BE2C (cell line): ENCODE measurements around the gene PCDH15.
A peak's percentile ranks its signal among the peaks of the same experiment; 100 is the strongest.

ENCODE experiments used
- DNase-seq: peaks from one replicate; pipeline ENCODE4 v3.0.0-alpha.2; 2020
- H3K27me3 ChIP-seq: fragments of 250-450 bp; sonication (Bioruptor Pico); 2 replicates; pipeline ENCODE4 v1.5.1; 2020; ENCODE audit warnings: mild to moderate bottlenecking
- H3K36me3 ChIP-seq: fragments of 250-450 bp; sonication (Bioruptor Pico); 2 replicates; pipeline ENCODE4 v1.5.1; 2020; ENCODE audit warnings: mild to moderate bottlenecking
- H3K4me1 ChIP-seq: fragments of 250-450 bp; sonication (Bioruptor Pico); 2 replicates; pipeline ENCODE4 v1.5.1; 2020
- H3K4me3 ChIP-seq: 2 replicates; pipeline ENCODE4 v1.5.1; 2011; ENCODE audit warnings: low read depth, low read length
- H3K9me3 ChIP-seq: fragments of 250-450 bp; sonication (Bioruptor Pico); 2 replicates; pipeline ENCODE4 v1.5.1; 2020
- CTCF ChIP-seq: IDR thresholded peaks from 2 replicates; pipeline ENCODE4 v1.5.1; 2012; ENCODE audit warnings: mild to moderate bottlenecking, low read depth, low read length

The PCDH15 gene

DNA sequence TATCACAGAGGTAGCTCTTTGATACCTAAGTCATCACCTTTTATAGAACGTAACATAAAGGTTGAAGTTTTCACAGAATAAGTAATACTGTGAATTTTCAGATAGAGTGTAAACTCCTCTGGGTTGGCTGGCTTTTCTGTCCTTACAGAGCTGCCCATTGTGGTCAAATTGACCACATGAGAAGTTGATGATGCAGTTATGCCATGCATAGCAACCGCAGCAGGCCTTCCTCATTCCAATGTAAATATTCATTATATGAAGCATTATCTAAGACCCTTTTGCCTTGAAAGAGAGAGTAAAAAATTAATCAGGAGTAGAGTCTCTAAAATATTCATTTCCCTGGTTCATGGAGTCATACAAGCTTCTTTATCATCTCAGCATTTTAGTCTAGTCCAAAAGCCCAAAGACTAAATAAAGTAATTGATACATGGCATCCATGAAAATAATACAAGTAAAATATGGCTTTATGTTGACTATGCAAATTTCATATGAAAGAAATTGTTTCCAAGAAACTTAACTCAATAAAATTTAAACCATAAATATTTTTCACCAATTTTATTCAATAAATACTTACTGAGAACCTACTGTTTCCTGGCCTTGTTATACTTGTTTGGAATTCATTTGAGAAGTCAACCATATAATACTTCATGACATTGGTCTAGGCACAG is 516.4 kb downstream of the PCDH15 start:
- no peak for DNase-seq
- no peak overlapping the region for H3K4me3 ChIP-seq
- H3K4me1 ChIP-seq, result peaks cover 4% of the 10 kb centered on the region; the same call in 1 of the 2 replicates
- H3K27me3 ChIP-seq, result no peaks in the 10 kb centered on the region
- no peaks in the 10 kb centered on the region for H3K36me3 ChIP-seq
- no peaks in the 10 kb centered on the region for H3K9me3 ChIP-seq
- TF ChIP-seq CTCF, result no peak

- no peak for TF ChIP-seq CTCF
- H3K9me3 ChIP-seq, result no peaks in the 10 kb centered on the region
- no peaks in the 10 kb centered on the region for H3K27me3 ChIP-seq
- no peak overlapping the region for H3K4me3 ChIP-seq
- H3K36me3 ChIP-seq, result no peaks in the 10 kb centered on the region
- DNase-seq, result no peak
- H3K4me1 ChIP-seq, result peaks cover 4% of the 10 kb centered on the region; the same call in 1 of the 2 replicates
These were observed 519.0 kb downstream of the PCDH15 start for GRCh38 chr10:54282012-54282411.

DNA sequence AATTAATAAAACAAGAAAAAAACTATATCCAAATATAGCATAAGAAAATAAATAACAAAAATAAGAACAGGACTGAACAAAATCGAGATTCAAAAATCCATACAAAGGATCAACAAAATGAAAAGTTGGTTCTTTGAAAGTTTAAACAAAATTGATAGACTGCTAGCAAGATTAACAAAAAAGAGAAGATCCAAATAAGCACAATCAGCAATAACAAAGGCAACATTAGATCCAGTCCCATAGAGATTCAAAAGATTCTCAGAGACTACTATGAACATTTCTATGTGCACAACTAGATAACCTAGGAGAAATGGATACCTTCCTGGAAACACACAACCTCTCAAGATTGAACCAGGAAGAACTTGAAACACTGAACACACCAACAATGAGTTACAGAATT is 534.6 kb downstream of the PCDH15 start:
- no peaks in the 10 kb centered on the region for H3K27me3 ChIP-seq
- no peak for DNase-seq
- TF ChIP-seq CTCF, result no peak
- no peak overlapping the region for H3K4me3 ChIP-seq
- no peaks in the 10 kb centered on the region for H3K4me1 ChIP-seq
- no peaks in the 10 kb centered on the region for H3K36me3 ChIP-seq
- H3K9me3 ChIP-seq, result no peaks in the 10 kb centered on the region

DNA sequence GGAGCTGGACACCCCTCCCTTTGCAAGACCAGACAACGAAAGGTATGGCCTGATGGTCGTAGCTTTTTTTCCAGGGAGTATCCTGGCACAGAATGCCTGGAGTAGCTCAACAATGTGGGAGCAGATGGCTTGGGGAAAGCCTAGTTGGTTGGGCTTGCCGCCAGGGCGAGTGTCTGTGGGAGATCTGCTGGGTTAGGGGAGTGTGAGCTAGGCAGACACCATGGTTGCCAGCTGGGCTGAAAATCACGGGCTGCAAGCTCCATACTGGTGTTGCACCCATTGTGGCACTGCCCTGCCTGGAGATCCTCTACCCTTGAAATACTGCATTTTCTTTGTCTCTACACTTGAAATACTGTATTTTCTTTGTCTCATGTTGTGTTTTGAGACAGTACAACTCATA is 538.3 kb downstream of the PCDH15 start:
- no peaks in the 10 kb centered on the region for H3K9me3 ChIP-seq
- DNase-seq, result peak; percentile 9
- no peaks in the 10 kb centered on the region for H3K36me3 ChIP-seq
- no peaks in the 10 kb centered on the region for H3K4me1 ChIP-seq
- TF ChIP-seq CTCF, result no peak
- H3K4me3 ChIP-seq, result no peak overlapping the region
- H3K27me3 ChIP-seq, result no peaks in the 10 kb centered on the region

DNA sequence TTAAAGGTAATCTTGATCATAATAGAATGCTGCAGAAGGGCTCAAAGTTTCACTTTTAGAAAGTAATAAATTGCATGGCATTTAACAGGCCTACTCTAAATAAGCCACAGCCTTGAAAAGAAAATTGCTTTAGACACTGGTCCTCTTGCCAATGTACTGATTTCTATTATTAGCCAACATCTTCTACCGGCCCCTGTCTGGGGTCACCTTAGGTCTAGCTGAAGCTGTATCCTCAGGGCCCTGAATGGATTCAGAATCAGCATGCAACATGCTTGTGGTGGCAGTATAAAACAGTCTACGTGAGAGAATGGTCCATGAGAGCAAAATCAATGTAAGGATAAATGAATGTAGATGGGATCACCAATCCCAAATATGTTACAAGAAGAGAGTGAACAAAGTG is 541.9 kb downstream of the PCDH15 start:
- Histone ChIP-seq H3K4me1 (no peaks in the 10 kb centered on the region), H3K4me3 (no peak overlapping the region), H3K36me3 (no peaks in the 10 kb centered on the region), H3K9me3 (no peaks in the 10 kb centered on the region), H3K27me3 (no peaks in the 10 kb centered on the region)
- TF ChIP-seq CTCF, result no peak
- DNase-seq, result no peak

- Histone ChIP-seq H3K4me3 (no peak overlapping the region), H3K4me1 (no peaks in the 10 kb centered on the region), H3K36me3 (no peaks in the 10 kb centered on the region), H3K27me3 (no peaks in the 10 kb centered on the region), H3K9me3 (no peaks in the 10 kb centered on the region)
- no peak for DNase-seq
- no peak for TF ChIP-seq CTCF
These were observed 566.2 kb downstream of the PCDH15 start for GRCh38 chr10:54234832-54235231.
